Astrocyte of the cerebellum (primary cell): Measurements from ENCODE around the gene CNGA4.
"Not testable (repeated sequence)": the region's sequence is repeated elsewhere in the genome, so short reads cannot be mapped to it uniquely, and the experiment has no call there.

ENCODE experiments used
- DNase-seq: peaks from one replicate; pipeline ENCODE4 v3.0.0-alpha.2; 2011; ENCODE audit warnings: low read depth
- H3K4me3 ChIP-seq: 2 replicates; pipeline ENCODE4 v1.5.1; 2011; ENCODE audit warnings: mild to moderate bottlenecking, low read depth, low read length, moderate library complexity
- CTCF ChIP-seq: IDR thresholded peaks from 2 replicates; pipeline ENCODE4 v1.5.1; 2012; ENCODE audit warnings: low read length, low read depth, moderate library complexity, mild to moderate bottlenecking; ENCODE audit errors: missing control alignments
- in situ Hi-C: cut with HindIII; loops from 2 replicates; pipeline ENCODE4 v1.10.0; 2017; ENCODE audit warnings: low sequenced_read_pairs

Gene CNGA4

GRCh38 chr11:6269994-6270393 lies 31.1 kb downstream of the CNGA4 start:
- in situ Hi-C loops: no loop called here
- H3K4me3 ChIP-seq: no peak overlapping the region

GRCh38 chr11:6270584-6271246 lies 31.8 kb downstream of the CNGA4 start:
- in situ Hi-C loops: no loop called here
- H3K4me3 ChIP-seq: no peak overlapping the region
- no peak for TF ChIP-seq CTCF
- no peak for DNase-seq

More at GRCh38 chr11:6269994-6270393, 31.1 kb downstream of the CNGA4 start:
- TF ChIP-seq CTCF: no peak
- DNase-seq: no peak

DNA sequence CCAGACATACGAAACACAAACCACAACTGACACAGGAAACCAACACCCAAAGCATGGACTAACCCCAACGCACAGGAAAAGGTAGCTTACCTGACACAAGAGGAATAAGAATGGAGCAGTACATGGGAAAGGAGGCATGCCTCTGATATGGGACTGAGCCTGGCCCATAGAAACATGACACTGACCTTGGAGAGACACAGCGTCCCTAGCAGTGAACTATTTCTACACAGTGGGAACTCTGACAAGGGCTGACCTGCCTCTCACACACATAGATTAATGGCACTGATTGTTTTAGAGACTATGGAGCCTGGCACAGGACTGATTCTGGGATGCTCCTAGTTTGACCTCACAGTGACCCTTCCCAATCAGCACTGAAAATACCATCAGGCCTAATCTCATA lies 32.7 kb downstream of the CNGA4 start:
- no peak for TF ChIP-seq CTCF
- no peak overlapping the region for H3K4me3 ChIP-seq
- no peak for DNase-seq
- in situ Hi-C loops: no loop called here

GRCh38 chr11:6273188-6273587 lies 34.3 kb downstream of the CNGA4 start:
- in situ Hi-C loops: no loop called here
- no peak for DNase-seq
- H3K4me3 ChIP-seq: no peak overlapping the region
- no peak for TF ChIP-seq CTCF

DNA sequence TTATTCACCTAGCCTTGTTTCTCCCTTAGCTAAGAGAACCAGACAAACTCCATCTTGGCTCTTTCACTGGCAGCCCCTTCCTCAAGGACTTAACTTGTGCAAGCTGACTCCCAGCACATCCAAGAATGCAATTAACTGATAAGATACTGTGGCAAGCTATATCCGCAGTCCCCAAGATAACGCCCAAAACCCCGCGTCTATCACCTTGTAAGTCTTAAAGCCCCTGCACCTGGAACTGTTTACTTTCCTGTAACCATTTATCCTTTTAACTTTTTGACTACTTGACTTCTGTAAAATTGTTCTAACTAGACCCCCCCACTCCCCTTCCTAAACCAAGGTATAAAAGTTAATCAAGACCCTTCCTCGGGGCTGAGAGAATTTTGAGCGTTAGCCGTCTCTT lies 41.9 kb downstream of the CNGA4 start:
- DNase-seq, in situ Hi-C loops, H3K4me3 ChIP-seq: not testable (repeated sequence)

- in situ Hi-C loops: no loop called here
- no peak for TF ChIP-seq CTCF
- DNase-seq: no peak
- no peak overlapping the region for H3K4me3 ChIP-seq
Measured at GRCh38 chr11:6283453-6284023, 44.6 kb downstream of the CNGA4 start.

DNA sequence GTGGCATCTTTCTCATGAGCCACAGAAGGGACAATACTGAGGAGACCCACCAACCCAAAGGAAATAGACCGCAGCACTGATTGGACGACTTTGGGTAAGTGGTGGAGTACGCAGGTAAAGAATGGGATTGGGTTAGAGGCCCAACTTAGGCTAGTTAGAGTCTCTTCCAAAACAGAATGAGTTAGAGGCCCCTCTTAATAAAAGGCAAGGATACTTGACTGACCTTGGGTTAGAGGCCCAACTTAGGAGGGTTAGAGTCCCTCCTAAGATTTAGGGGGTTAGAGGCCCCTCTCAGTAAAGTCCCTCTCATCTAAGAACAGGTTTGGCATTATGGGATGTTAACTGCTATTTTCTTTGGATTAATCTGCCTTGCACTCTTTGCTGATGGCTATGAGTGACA lies 45.4 kb downstream of the CNGA4 start:
- no peak for TF ChIP-seq CTCF
- no peak overlapping the region for H3K4me3 ChIP-seq
- in situ Hi-C loops: no loop called here
- DNase-seq: no peak
